ENCODE measurements around the gene OSBPL8. TPM values are rescaled to one million over a fixed set of nuclear protein-coding genes. Genes with fewer than 3 reads are reported as not detected.

The OSBPL8 gene
- total and polyA plus RNA-seq, 9 of the 15 experiments (the other 6 are each of a cell fraction or from before 2014, with no cell fraction given) = 17.4 to 82.7 (median 42.8) TPM

GRCh38 chr12:76348079-76348901 lies 211.3 kb downstream of the OSBPL8 start, which contains the start of gene BBS10 (continued):
- TF ChIP-seq CHD1 (IDR thresholded peaks at IDR 0.05; ENCODE audit: low read length) = no peak
- TF ChIP-seq ZNF316 (IDR thresholded peaks at IDR 0.05) = peak; percentile 68
- TF ChIP-seq FOXA3 (CRISPR knock-in tag; conservative IDR thresholded peaks at IDR 0.05 in 1 of 2, IDR thresholded peaks at IDR 0.05 in 1 of 2) = peak in 1 of 2 experiments; percentile 71; a peak in 1 of 4 replicates
- TF ChIP-seq AFF4 (CRISPR knock-in tag; IDR thresholded peaks at IDR 0.05) = peak; percentile 39; the same call in 1 of the 2 replicates
- TF ChIP-seq RHOXF2B (CRISPR knock-in tag; conservative IDR thresholded peaks at IDR 0.05) = no peak
- TF ChIP-seq, protein P1, sequence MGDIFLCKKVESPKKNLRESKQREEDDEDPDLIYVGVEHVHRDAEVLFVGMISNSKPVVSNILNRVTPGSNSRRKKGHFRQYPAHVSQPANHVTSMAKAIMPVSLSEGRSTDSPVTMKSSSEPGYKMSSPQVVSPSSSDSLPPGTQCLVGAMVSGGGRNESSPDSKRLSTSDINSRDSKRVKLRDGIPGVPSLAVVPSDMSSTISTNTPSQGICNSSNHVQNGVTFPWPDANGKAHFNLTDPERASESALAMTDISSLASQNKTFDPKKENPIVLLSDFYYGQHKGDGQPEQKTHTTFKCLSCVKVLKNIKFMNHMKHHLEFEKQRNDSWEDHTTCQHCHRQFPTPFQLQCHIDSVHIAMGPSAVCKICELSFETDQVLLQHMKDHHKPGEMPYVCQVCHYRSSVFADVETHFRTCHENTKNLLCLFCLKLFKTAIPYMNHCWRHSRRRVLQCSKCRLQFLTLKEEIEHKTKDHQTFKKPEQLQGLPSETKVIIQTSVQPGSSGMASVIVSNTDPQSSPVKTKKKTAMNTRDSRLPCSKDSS (IDR thresholded peaks at IDR 0.05; ENCODE audit: low read depth, partially characterized antibody) = no peak
- peak; percentile 43 for TF ChIP-seq HNRNPLL (IDR thresholded peaks at IDR 0.05; ENCODE audit: low read depth, low read length, poor library complexity, severe bottlenecking)
- no peak for TF ChIP-seq NCOR1 (IDR thresholded peaks at IDR 0.05)
- no peak for TF ChIP-seq ARID2 (IDR thresholded peaks at IDR 0.05)
- TF ChIP-seq CXXC5 (CRISPR knock-in tag; IDR thresholded peaks at IDR 0.05) = peak; percentile 67
- no peak for TF ChIP-seq ZNF133 (CRISPR knock-in tag; IDR thresholded peaks at IDR 0.05)
- TF ChIP-seq, protein P2, sequence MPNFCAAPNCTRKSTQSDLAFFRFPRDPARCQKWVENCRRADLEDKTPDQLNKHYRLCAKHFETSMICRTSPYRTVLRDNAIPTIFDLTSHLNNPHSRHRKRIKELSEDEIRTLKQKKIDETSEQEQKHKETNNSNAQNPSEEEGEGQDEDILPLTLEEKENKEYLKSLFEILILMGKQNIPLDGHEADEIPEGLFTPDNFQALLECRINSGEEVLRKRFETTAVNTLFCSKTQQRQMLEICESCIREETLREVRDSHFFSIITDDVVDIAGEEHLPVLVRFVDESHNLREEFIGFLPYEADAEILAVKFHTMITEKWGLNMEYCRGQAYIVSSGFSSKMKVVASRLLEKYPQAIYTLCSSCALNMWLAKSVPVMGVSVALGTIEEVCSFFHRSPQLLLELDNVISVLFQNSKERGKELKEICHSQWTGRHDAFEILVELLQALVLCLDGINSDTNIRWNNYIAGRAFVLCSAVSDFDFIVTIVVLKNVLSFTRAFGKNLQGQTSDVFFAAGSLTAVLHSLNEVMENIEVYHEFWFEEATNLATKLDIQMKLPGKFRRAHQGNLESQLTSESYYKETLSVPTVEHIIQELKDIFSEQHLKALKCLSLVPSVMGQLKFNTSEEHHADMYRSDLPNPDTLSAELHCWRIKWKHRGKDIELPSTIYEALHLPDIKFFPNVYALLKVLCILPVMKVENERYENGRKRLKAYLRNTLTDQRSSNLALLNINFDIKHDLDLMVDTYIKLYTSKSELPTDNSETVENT (CRISPR knock-in tag; IDR thresholded peaks at IDR 0.05) = no peak; the same call in 1 of the 2 replicates
- no peak for TF ChIP-seq HNRNPH1 (optimal IDR thresholded peaks at IDR 0.05; ENCODE audit: low read depth, low read length)
- TF ChIP-seq TBL1XR1 (IDR thresholded peaks at IDR 0.05; ENCODE audit: low read length in 2 of 2) = no peak
- peak in 1 of 2 experiments; percentile 86; a peak in 2 of 4 replicates for TF ChIP-seq TRIM24 (IDR thresholded peaks at IDR 0.05)
- no peak for TF ChIP-seq FOXM1 (IDR thresholded peaks at IDR 0.05; ENCODE audit: low read depth)
- no peak for TF ChIP-seq FOXM1 (CRISPR knock-in tag; IDR thresholded peaks at IDR 0.05; ENCODE audit: low read depth)
- TF ChIP-seq, protein P3, sequence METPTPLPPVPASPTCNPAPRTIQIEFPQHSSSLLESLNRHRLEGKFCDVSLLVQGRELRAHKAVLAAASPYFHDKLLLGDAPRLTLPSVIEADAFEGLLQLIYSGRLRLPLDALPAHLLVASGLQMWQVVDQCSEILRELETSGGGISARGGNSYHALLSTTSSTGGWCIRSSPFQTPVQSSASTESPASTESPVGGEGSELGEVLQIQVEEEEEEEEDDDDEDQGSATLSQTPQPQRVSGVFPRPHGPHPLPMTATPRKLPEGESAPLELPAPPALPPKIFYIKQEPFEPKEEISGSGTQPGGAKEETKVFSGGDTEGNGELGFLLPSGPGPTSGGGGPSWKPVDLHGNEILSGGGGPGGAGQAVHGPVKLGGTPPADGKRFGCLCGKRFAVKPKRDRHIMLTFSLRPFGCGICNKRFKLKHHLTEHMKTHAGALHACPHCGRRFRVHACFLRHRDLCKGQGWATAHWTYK (CRISPR knock-in tag; IDR thresholded peaks at IDR 0.05) = no peak
- TF ChIP-seq LEF1 (IDR thresholded peaks at IDR 0.05) = no peak
- no peak for TF ChIP-seq ZC3H11A (IDR thresholded peaks at IDR 0.05; ENCODE audit: low read depth, low read length)
